Limb (tissue), 2 donors: Measurements from ENCODE around the gene SNCG.
"Not testable (repeated sequence)": the region's sequence is repeated elsewhere in the genome, so short reads cannot be mapped to it uniquely, and the experiment has no call there.

ENCODE experiments used
- DNase-seq, 2 donors: peaks; one replicate each; pipeline ENCODE4 v3.0.0-alpha.2; 2016; ENCODE audit errors: extremely low spot score in 2 of 2

Gene SNCG

GRCh38 chr10:86974484-86974883, 16.1 kb downstream of the SNCG start:
- DNase-seq = no peak

GRCh38 chr10:86976362-86977056, 18.1 kb downstream of the SNCG start:
- no peak for DNase-seq

- DNase-seq = not testable (repeated sequence)
These were observed 20.1 kb downstream of the SNCG start for GRCh38 chr10:86978457-86978856.

GRCh38 chr10:86979296-86979818, 21.0 kb downstream of the SNCG start:
- DNase-seq = no peak

DNA sequence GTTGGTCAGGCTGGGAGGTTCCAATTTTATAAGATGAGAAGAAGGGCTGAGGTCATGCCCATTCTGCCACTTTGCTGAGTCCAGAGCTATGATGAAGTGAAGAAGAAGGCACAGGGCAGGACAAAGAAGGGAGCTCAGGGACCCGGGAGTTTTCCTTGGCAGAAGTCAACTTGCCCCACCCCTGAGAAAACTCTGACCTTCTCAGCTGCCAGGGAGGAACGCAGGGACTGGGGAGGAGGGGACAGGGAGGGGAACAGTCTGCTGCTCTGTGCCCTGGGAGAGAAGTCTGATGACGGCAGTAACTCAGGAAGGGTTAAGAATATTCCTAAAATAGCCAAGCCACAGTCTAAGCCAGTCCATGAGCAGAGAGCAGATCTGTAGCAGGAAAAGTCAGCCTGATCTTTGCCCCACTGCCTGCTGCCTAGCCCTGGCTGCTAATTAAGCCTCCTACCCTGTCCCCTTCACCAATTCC, 21.6 kb downstream of the SNCG start:
- DNase-seq = no peak

DNA sequence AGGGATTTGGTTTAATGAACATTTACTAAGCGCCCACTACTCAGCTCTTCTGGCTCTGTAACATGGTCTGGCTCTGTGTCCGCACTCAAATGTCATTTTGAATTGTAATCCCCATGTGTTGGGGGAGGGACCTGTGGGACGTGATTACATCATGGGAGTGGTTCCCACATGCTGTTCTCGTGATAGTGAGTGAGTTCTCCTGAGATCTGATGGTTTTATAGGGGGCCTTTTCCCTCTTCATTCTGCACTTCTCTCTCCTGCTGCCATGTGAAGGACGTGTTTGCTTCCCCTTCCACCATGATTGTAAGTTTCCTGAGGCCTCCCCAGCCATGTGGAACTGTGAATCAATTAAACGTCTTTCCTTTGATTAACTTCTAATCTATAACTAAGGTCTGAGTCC, 22.6 kb downstream of the SNCG start:
- DNase-seq = not testable (repeated sequence)

GRCh38 chr10:86981716-86982115, 23.3 kb downstream of the SNCG start:
- no peak for DNase-seq

GRCh38 chr10:86984498-86984897, 26.1 kb downstream of the SNCG start:
- DNase-seq = not testable (repeated sequence)

- DNase-seq = no peak
These were observed 30.1 kb downstream of the SNCG start for GRCh38 chr10:86988520-86988919.

- not testable (repeated sequence) for DNase-seq
These were observed 33.0 kb downstream of the SNCG start for GRCh38 chr10:86991362-86991761.

DNA sequence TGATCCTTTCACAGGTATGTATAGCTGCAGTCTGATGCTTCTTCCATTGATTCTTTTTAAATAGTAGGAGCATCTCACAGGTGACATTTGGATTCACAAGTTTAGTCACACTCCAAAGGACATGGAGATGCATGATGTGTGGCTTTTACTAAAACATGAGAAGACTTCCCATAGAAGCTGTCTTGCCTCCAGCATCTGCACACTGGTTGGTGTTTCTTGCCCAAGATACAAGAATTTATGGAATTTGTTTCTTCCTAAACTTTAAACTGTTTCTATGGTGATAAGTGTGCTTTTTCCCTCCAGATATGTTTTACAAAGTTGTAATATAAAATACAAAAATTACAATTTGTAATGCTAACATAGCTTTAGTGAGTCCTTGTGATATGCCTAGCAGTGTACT, 34.1 kb downstream of the SNCG start:
- no peak for DNase-seq

- no peak for DNase-seq
These were observed 34.5 kb downstream of the SNCG start for GRCh38 chr10:86992929-86993328.

GRCh38 chr10:86999802-87000403, 41.5 kb downstream of the SNCG start:
- DNase-seq = not testable (repeated sequence)

DNA sequence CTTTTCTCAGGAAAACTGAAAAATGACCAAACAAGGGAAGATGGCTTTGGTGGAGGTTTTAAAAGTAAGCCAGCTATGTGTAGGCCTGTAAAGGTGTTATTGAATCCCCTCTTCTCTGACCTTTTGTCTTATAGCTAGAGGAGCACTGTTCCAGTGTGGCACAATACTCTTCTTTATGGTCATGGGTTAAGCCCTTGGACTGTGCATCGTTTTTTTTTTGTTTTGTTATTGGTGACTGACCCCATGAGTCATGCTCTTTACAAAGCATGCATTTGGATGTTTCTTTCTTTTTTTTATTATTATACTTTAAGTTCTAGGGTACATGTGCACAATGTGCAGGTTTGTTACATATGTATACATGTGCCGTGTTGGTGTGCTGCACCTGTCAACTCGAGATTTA, 42.1 kb downstream of the SNCG start:
- DNase-seq = no peak

GRCh38 chr10:87007124-87007523, 48.7 kb downstream of the SNCG start:
- DNase-seq = not testable (repeated sequence)

GRCh38 chr10:87007674-87008073, 49.3 kb downstream of the SNCG start:
- DNase-seq = not testable (repeated sequence)

- DNase-seq = not testable (repeated sequence)
These were observed 49.9 kb downstream of the SNCG start for GRCh38 chr10:87008303-87008702.

DNA sequence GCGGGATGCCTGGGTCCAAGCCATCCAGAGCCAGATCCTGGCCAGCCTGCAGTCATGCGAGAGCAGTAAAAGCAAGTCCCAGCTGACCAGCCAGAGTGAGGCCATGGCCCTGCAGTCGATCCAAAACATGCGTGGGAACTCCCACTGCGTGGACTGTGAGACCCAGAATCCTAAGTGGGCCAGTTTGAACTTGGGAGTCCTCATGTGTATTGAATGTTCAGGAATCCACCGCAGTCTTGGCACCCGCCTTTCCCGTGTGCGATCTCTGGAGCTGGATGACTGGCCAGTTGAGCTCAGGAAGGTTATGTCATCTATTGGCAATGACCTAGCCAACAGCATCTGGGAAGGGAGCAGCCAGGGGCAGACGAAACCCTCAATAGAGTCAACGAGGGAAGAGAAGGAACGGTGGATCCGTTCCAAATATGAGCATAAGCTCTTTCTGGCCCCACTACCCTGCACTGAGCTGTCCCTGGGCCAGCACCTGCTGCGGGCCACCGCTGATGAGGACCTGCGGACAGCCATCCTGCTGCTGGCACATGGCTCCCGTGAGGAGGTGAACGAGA, 50.8 kb downstream of the SNCG start:
- DNase-seq = not testable (repeated sequence)
